DMS153 (cell line): ENCODE measurements around the gene ADCY1.

Source experiments
- DNase-seq: peaks from one replicate; lab custom pipeline; 2025; lab: John Stamatoyannopoulos, UW

Gene ADCY1

GRCh38 chr7:45578022-45578421 is 3.9 kb downstream of the ADCY1 start:
- DNase-seq: no peak

- no peak for DNase-seq
Measured at GRCh38 chr7:45578467-45578866, 4.3 kb downstream of the ADCY1 start.

GRCh38 chr7:45579391-45579801 is 5.2 kb downstream of the ADCY1 start:
- no peak for DNase-seq

GRCh38 chr7:45580053-45580872 is 6.1 kb downstream of the ADCY1 start:
- DNase-seq: peak; percentile 63

GRCh38 chr7:45581271-45581780 is 7.2 kb downstream of the ADCY1 start:
- DNase-seq: no peak

GRCh38 chr7:45582136-45582749 is 8.1 kb downstream of the ADCY1 start:
- no peak for DNase-seq

- no peak for DNase-seq
Measured at GRCh38 chr7:45582868-45583277, 8.7 kb downstream of the ADCY1 start.

- DNase-seq: no peak
Measured at GRCh38 chr7:45583296-45583695, 9.1 kb downstream of the ADCY1 start.

GRCh38 chr7:45584261-45585210 is 10.4 kb downstream of the ADCY1 start:
- DNase-seq: no peak

GRCh38 chr7:45585628-45586027 is 11.5 kb downstream of the ADCY1 start:
- no peak for DNase-seq

GRCh38 chr7:45586542-45587520 is 12.7 kb downstream of the ADCY1 start:
- DNase-seq: no peak

- no peak for DNase-seq
Measured at GRCh38 chr7:45588466-45588865, 14.3 kb downstream of the ADCY1 start.

- DNase-seq: no peak
Measured at GRCh38 chr7:45589061-45589460, 14.9 kb downstream of the ADCY1 start.

GRCh38 chr7:45589915-45590678 is 15.9 kb downstream of the ADCY1 start:
- DNase-seq: no peak

- DNase-seq: no peak
Measured at GRCh38 chr7:45590679-45591057, 16.5 kb downstream of the ADCY1 start.

GRCh38 chr7:45591101-45591906 is 17.1 kb downstream of the ADCY1 start:
- no peak for DNase-seq

GRCh38 chr7:45592230-45592991 is 18.2 kb downstream of the ADCY1 start:
- no peak for DNase-seq

GRCh38 chr7:45593121-45593541 is 19.0 kb downstream of the ADCY1 start:
- DNase-seq: no peak

GRCh38 chr7:45593877-45594276 is 19.7 kb downstream of the ADCY1 start:
- DNase-seq: no peak
